HepG2 (cell line): ENCODE results near the gene LRRC40. TPM values are rescaled to one million over a fixed set of nuclear protein-coding genes. Genes with fewer than 3 reads are reported as not detected.

Source experiments
- ARID2 ChIP-seq: sonication (generic); formaldehyde crosslinking; IDR thresholded peaks from 2 replicates; pipeline ENCODE4 v1.8.1; 2022; ENCODE audit warnings: mild to moderate bottlenecking, missing genetic modification reagents, borderline replicate concordance
- CCDC6 ChIP-seq: sonication (generic); formaldehyde crosslinking; IDR thresholded peaks from 2 replicates; pipeline ENCODE4 v1.8.1; 2022; ENCODE audit warnings: mild to moderate bottlenecking, missing genetic modification reagents, moderate library complexity
- CHD2 ChIP-seq: IDR thresholded peaks from 2 replicates; pipeline ENCODE4 v1.6.1; 2011; ENCODE audit warnings: low read depth, low read length, improper control_type of control experiment
- ESRRA ChIP-seq: sonication (generic); formaldehyde crosslinking; IDR thresholded peaks from 2 replicates; pipeline ENCODE4 v1.5.1; 2020; ENCODE audit warnings: mild to moderate bottlenecking, low read depth, missing genetic modification reagents
- ETV5 ChIP-seq: IDR thresholded peaks from 2 replicates; pipeline ENCODE4 v1.6.1; 2018; ENCODE audit warnings: missing biosample characterization, missing genetic modification reagents, inconsistent platforms, borderline replicate concordance
- GFI1 ChIP-seq: sonication (generic); formaldehyde crosslinking; IDR thresholded peaks from 2 replicates; pipeline ENCODE4 v1.5.0; 2020; ENCODE audit warnings: missing genetic modification reagents, mild to moderate bottlenecking, borderline replicate concordance
- GLI4 ChIP-seq: sonication (generic); formaldehyde crosslinking; IDR thresholded peaks from 2 replicates; pipeline ENCODE4 v1.5.1; 2020; ENCODE audit warnings: missing genetic modification reagents, mild to moderate bottlenecking, moderate library complexity, borderline replicate concordance
- HCFC1 ChIP-seq: fragments of 150-350 bp; IDR thresholded peaks from 2 replicates; pipeline ENCODE4 v1.6.1; 2014; ENCODE audit warnings: low read depth, low read length
- KLF11 ChIP-seq: IDR thresholded peaks from 2 replicates; pipeline ENCODE4 v1.6.1; 2016; ENCODE audit warnings: missing compliant biosample characterization
- KMT2B ChIP-seq: IDR thresholded peaks from 2 replicates; pipeline ENCODE4 v1.6.1; 2016; ENCODE audit warnings: missing genetic modification reagents, missing compliant biosample characterization
- MED8 ChIP-seq: sonication (generic); formaldehyde crosslinking; IDR thresholded peaks from 2 replicates; pipeline ENCODE4 v1.8.1; 2023; ENCODE audit warnings: mild to moderate bottlenecking, missing genetic modification reagents; ENCODE audit not compliant: insufficient replicate concordance
- NCOA1 ChIP-seq: sonication (generic); formaldehyde crosslinking; IDR thresholded peaks from 2 replicates; pipeline ENCODE4 v1.9.0; 2021; ENCODE audit warnings: missing genetic modification reagents
- POGZ ChIP-seq: sonication (generic); formaldehyde crosslinking; IDR thresholded peaks from 2 replicates; pipeline ENCODE4 v1.4.0; 2020; ENCODE audit warnings: mild to moderate bottlenecking, missing genetic modification reagents
- TEAD3 ChIP-seq: optimal IDR thresholded peaks from 2 replicates; pipeline ENCODE3; 2016; ENCODE audit warnings: borderline replicate concordance
- TGIF2 ChIP-seq: IDR thresholded peaks from 2 replicates; pipeline ENCODE4 v1.6.1; 2016; ENCODE audit warnings: control low read depth, missing compliant biosample characterization
- ZNF468 ChIP-seq: sonication (generic); formaldehyde crosslinking; IDR thresholded peaks from 2 replicates; pipeline ENCODE4 v1.8.0; 2022; ENCODE audit warnings: mild to moderate bottlenecking, moderate library complexity, missing genetic modification reagents
- ZNF780A ChIP-seq: sonication (generic); formaldehyde crosslinking; IDR thresholded peaks from 2 replicates; pipeline ENCODE4 v1.8.0; 2022; ENCODE audit warnings: mild to moderate bottlenecking, missing genetic modification reagents, moderate library complexity
- polyA plus RNA-seq, 8 experiments: library from polyadenylated mRNA; depleted of rRNA in 3 of 8; stranded (reverse) in 7 of 8; unstranded in 1 of 8; fragments of >200 nt; fragmentation: Illumina TruSeq in 4 of 8; extraction: Trizol in 4 of 8; gene quantifications; 2 replicates each; pipeline versions ENCODE4 v1.2.1 to v1.2.3, GENCODE V29; 2011 to 2016; ENCODE audit warnings: low read depth in 4 of 8, missing spikeins in 1 of 8, mixed read lengths in 1 of 8; ENCODE audit not compliant: insufficient read depth in 1 of 8
- total RNA-seq, 5 experiments: library from RNA; depleted of rRNA; stranded (reverse); fragments of >200 nt; fragmentation: Illumina TruSeq; extraction: Trizol; gene quantifications; 2 replicates each; pipeline ENCODE4 v1.2.3, GENCODE V29; 2016; ENCODE audit warnings: low read depth in 1 of 5
- TF ChIP-seq, protein P1 (sequence below): sonication (generic); formaldehyde crosslinking; conservative IDR thresholded peaks from 2 replicates; pipeline ENCODE4 v1.4.0; 2020; ENCODE audit warnings: missing genetic modification reagents
- TF ChIP-seq, protein P2 (sequence below): sonication (generic); formaldehyde crosslinking; IDR thresholded peaks from 2 replicates; pipeline ENCODE4 v1.4.0; 2020; ENCODE audit warnings: mild to moderate bottlenecking, missing genetic modification reagents
- TF ChIP-seq, protein P3 (sequence below): sonication (generic); formaldehyde crosslinking; IDR thresholded peaks from 2 replicates; pipeline ENCODE4 v1.4.0; 2020; ENCODE audit warnings: low read depth, missing genetic modification reagents

Gene LRRC40
- total and polyA plus RNA-seq, 2 of the 13 experiments (the other 11 are each of a cell fraction or from before 2014, with no cell fraction given), result 10.3 to 32.7 TPM

DNA sequence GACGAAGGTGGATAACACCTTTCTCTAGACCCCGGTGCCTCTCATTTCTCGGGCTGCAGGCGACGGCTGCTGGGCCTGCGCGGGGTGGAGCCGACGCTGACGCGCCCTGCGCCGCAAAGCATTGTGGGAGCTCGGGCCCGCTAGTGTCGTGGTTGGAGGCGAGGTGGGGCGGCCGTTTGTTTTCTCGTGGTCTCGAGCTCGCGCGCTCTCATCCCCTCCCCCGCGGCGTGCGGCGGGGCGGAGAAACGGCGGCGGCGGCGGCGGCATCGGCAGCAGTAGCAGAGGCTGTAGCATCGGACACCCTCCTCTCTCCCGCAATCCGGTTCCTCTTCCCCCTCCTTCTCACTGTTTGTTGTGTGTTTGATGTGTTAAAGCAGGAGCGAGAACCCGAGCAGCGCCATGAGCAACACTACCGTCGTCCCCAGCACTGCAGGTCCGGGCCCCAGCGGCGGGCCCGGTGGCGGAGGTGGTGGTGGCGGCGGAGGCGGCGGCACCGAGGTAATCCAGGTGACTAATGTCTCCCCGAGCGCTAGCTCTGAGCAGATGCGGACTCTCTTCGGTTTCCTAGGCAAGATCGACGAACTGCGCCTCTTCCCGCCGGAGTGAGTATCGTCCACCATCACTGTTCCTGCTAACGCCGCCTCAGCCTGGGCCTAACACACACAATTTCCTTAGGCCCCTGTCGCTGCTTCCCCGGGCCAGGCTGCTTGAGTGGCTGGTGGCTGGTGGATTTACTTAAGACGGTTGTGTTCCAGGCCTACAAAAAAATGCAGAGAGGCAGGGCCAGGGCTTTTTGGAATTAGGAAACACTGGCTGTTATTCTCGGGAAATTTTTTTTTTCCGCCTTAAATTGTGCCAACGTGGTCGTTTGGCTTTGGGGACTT lies 16.1 kb upstream of the LRRC40 start, which contains the start of gene SRSF11 (continued):
- TF ChIP-seq HCFC1, result 0 out of 2 replicates have a peak, but pooled peaks have one; percentile 32
- TF ChIP-seq POGZ (CRISPR knock-in tag), result peak; percentile 90
- peak; percentile 3 for TF ChIP-seq TEAD3 (CRISPR knock-in tag)
- peak; percentile 51; the same call in 1 of the 2 replicates for TF ChIP-seq NCOA1 (CRISPR knock-in tag)
- peak; percentile 38; the same call in 1 of the 2 replicates for TF ChIP-seq ESRRA
- TF ChIP-seq ARID2 (CRISPR knock-in tag), result no peak; the same call in 1 of the 2 replicates
- no peak for TF ChIP-seq MED8 (CRISPR knock-in tag)
- peak; percentile 89 for TF ChIP-seq CCDC6 (CRISPR knock-in tag)
- TF ChIP-seq ZNF780A (CRISPR knock-in tag), result peak; percentile 47; the same call in 1 of the 2 replicates
- peak; percentile 75; the same call in 1 of the 2 replicates for TF ChIP-seq CHD2
- no peak for TF ChIP-seq ZNF468
- TF ChIP-seq, protein P1, sequence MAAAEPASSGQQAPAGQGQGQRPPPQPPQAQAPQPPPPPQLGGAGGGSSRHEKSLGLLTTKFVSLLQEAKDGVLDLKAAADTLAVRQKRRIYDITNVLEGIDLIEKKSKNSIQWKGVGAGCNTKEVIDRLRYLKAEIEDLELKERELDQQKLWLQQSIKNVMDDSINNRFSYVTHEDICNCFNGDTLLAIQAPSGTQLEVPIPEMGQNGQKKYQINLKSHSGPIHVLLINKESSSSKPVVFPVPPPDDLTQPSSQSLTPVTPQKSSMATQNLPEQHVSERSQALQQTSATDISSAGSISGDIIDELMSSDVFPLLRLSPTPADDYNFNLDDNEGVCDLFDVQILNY (CRISPR knock-in tag), result peak; percentile 74; the same call in 1 of the 2 replicates
- no peak for TF ChIP-seq TGIF2 (CRISPR knock-in tag)
- no peak for TF ChIP-seq ETV5 (CRISPR knock-in tag)
- TF ChIP-seq GLI4 (CRISPR knock-in tag), result peak; percentile 70; the same call in 1 of the 2 replicates
- TF ChIP-seq, protein P2, sequence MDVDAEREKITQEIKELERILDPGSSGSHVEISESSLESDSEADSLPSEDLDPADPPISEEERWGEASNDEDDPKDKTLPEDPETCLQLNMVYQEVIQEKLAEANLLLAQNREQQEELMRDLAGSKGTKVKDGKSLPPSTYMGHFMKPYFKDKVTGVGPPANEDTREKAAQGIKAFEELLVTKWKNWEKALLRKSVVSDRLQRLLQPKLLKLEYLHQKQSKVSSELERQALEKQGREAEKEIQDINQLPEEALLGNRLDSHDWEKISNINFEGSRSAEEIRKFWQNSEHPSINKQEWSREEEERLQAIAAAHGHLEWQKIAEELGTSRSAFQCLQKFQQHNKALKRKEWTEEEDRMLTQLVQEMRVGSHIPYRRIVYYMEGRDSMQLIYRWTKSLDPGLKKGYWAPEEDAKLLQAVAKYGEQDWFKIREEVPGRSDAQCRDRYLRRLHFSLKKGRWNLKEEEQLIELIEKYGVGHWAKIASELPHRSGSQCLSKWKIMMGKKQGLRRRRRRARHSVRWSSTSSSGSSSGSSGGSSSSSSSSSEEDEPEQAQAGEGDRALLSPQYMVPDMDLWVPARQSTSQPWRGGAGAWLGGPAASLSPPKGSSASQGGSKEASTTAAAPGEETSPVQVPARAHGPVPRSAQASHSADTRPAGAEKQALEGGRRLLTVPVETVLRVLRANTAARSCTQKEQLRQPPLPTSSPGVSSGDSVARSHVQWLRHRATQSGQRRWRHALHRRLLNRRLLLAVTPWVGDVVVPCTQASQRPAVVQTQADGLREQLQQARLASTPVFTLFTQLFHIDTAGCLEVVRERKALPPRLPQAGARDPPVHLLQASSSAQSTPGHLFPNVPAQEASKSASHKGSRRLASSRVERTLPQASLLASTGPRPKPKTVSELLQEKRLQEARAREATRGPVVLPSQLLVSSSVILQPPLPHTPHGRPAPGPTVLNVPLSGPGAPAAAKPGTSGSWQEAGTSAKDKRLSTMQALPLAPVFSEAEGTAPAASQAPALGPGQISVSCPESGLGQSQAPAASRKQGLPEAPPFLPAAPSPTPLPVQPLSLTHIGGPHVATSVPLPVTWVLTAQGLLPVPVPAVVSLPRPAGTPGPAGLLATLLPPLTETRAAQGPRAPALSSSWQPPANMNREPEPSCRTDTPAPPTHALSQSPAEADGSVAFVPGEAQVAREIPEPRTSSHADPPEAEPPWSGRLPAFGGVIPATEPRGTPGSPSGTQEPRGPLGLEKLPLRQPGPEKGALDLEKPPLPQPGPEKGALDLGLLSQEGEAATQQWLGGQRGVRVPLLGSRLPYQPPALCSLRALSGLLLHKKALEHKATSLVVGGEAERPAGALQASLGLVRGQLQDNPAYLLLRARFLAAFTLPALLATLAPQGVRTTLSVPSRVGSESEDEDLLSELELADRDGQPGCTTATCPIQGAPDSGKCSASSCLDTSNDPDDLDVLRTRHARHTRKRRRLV (CRISPR knock-in tag), result no peak; the same call in 1 of the 2 replicates
- peak; percentile 55 for TF ChIP-seq KLF11 (CRISPR knock-in tag)
- peak; percentile 97 for TF ChIP-seq KMT2B (CRISPR knock-in tag)
- no peak; the same call in 1 of the 2 replicates for TF ChIP-seq GFI1 (CRISPR knock-in tag)
- TF ChIP-seq, protein P3, sequence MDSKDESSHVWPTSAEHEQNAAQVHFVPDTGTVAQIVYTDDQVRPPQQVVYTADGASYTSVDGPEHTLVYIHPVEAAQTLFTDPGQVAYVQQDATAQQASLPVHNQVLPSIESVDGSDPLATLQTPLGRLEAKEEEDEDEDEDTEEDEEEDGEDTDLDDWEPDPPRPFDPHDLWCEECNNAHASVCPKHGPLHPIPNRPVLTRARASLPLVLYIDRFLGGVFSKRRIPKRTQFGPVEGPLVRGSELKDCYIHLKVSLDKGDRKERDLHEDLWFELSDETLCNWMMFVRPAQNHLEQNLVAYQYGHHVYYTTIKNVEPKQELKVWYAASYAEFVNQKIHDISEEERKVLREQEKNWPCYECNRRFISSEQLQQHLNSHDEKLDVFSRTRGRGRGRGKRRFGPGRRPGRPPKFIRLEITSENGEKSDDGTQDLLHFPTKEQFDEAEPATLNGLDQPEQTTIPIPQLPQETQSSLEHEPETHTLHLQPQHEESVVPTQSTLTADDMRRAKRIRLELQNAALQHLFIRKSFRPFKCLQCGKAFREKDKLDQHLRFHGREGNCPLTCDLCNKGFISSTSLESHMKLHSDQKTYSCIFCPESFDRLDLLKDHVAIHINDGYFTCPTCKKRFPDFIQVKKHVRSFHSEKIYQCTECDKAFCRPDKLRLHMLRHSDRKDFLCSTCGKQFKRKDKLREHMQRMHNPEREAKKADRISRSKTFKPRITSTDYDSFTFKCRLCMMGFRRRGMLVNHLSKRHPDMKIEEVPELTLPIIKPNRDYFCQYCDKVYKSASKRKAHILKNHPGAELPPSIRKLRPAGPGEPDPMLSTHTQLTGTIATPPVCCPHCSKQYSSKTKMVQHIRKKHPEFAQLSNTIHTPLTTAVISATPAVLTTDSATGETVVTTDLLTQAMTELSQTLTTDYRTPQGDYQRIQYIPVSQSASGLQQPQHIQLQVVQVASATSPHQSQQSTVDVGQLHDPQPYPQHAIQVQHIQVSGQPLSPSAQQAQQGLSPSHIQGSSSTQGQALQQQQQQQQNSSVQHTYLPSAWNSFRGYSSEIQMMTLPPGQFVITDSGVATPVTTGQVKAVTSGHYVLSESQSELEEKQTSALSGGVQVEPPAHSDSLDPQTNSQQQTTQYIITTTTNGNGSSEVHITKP (CRISPR knock-in tag), result no peak
